Measurements from ENCODE around the gene C2orf81. TPM values are rescaled to one million over a fixed set of nuclear protein-coding genes. Genes with fewer than 3 reads are reported as not detected.

C2orf81 gene
- total and polyA plus RNA-seq, 10 of the 15 experiments (the other 5 are each of a cell fraction or from before 2014, with no cell fraction given): 0.10 to 9.8 (median 2.7) TPM

- Histone ChIP-seq H3K4me1 (ENCODE audit: control insufficient read depth, insufficient read depth, low read length) (no peaks in the 10 kb centered on the region), H2AFZ (ENCODE audit: control insufficient read depth, low read depth, low read length) (peak overlapping the region; percentile 54; the same call in 1 of the 2 replicates), H3K9ac (ENCODE audit: control insufficient read depth, insufficient read depth, low read length) (no peak overlapping the region), H3K27me3 (replicated peaks in 1 of 2; ENCODE audit: control insufficient read depth in 2 of 2, insufficient read depth in 2 of 2, low read length in 1 of 2) (no peaks in the 10 kb centered on the region), H3K79me2 (ENCODE audit: control insufficient read depth, insufficient read depth, low read length) (no peaks in the 10 kb centered on the region), H3K4me3 (no peak overlapping the region), H3K9me3 (replicated peaks; ENCODE audit: control insufficient read depth, insufficient read depth, low read length) (no peaks in the 10 kb centered on the region), H3K36me3 (ENCODE audit: control insufficient read depth in 2 of 2, insufficient read depth in 2 of 2, low read length in 1 of 2) (no peaks in the 10 kb centered on the region), H3K27ac (ENCODE audit: control insufficient read depth, insufficient read depth) (no peak overlapping the region), H4K20me1 (ENCODE audit: control insufficient read depth, insufficient read depth) (no peaks in the 10 kb centered on the region), H3K4me2 (ENCODE audit: control insufficient read depth, insufficient read depth) (no peak overlapping the region)
- TF ChIP-seq SMC3 (IDR thresholded peaks at IDR 0.05; ENCODE audit: borderline replicate concordance, low read length): peak; percentile 62; the same call in 1 of the 2 replicates
- peak; percentile 17 for TF ChIP-seq SIX5 (IDR thresholded peaks at IDR 0.05; ENCODE audit: low read depth, low read length, severe bottlenecking)
- peak; percentile 49 to 67 (median 60) for TF ChIP-seq CTCF (IDR thresholded peaks at IDR 0.05 in 2 of 3, conservative IDR thresholded peaks at IDR 0.05 in 1 of 3; ENCODE audit: control insufficient read depth in 2 of 3, extremely low read depth in 1 of 3, insufficient read depth in 1 of 3, low read depth in 3 of 3, low read length in 3 of 3)
- TF ChIP-seq CBX3 (IDR thresholded peaks at IDR 0.05; ENCODE audit: borderline replicate concordance, low read depth): no peak
- peak; percentile 25; the same call in 1 of the 2 replicates for TF ChIP-seq PKNOX1 (IDR thresholded peaks at IDR 0.05)
- TF ChIP-seq ZBED1 (IDR thresholded peaks at IDR 0.05; ENCODE audit: borderline replicate concordance): no peak
- TF ChIP-seq KAT2A (conservative IDR thresholded peaks at IDR 0.05; ENCODE audit: control insufficient read depth, low read depth, low read length): no peak
- peak; percentile 74 for TF ChIP-seq RAD21 (IDR thresholded peaks at IDR 0.05; ENCODE audit: insufficient read depth, low read depth, low read length)
- no peak for TF ChIP-seq ELK1 (IDR thresholded peaks at IDR 0.05; ENCODE audit: low read depth, low read length)
- intact Hi-C loops (cut with micrococcal nuclease; ENCODE audit: unreplicated experiment) (loop anchor here (5.0 to 10.0 kb wide), 2 partner anchors 188 to 255 kb away; partner anchors contain the start of gene BOLA3), in situ Hi-C loops (cut with MboI) (loop anchor here (10.0 kb wide), 1 partner anchor 575 kb away; the partner anchor contains the start of gene STAMBP)
- peak; percentile 84 for FAIRE-seq
- no peak for DNase-seq (ENCODE audit: low read depth, low spot score)
- no TSS peak for BruUV-seq (replicated peaks)
- POLR2A ChIA-PET: interaction anchor here (0.6 kb wide), 1 partner anchor 41 kb away, joined by 3 read pairs; no protein-coding TSS in a partner anchor
- RAD21 ChIA-PET (ENCODE audit: unreplicated experiment): interaction anchor here (1.8 to 3.3 kb wide), 2 partner anchors 9 to 148 kb away, joined by 3 to 13 read pairs; no protein-coding TSS in a partner anchor
- SMC1A ChIA-PET (ENCODE audit: uncharacterized antibody, unreplicated experiment): interaction anchor here (1.0 to 3.2 kb wide), 3 partner anchors 10 to 188 kb away, joined by 3 to 16 read pairs (median 9); no protein-coding TSS in a partner anchor
- ATAC-seq: peak; percentile 92
- CTCF ChIA-PET: interaction anchor here (1.0 to 3.5 kb wide), 8 partner anchors 9 to 492 kb away, joined by 3 to 37 read pairs (median 6); partner anchors contain the start of gene MRPL53
Measured at GRCh38 chr2:74399785-74400184, 21.6 kb downstream of the C2orf81 start.
